ENCODE results near the gene ARHGEF28.

ARHGEF28 gene

GRCh38 chr5:73655521-73656160 is 29.6 kb downstream of the ARHGEF28 start:
- no peak for DNase-seq (ENCODE audit: low read depth, low spot score)

DNA sequence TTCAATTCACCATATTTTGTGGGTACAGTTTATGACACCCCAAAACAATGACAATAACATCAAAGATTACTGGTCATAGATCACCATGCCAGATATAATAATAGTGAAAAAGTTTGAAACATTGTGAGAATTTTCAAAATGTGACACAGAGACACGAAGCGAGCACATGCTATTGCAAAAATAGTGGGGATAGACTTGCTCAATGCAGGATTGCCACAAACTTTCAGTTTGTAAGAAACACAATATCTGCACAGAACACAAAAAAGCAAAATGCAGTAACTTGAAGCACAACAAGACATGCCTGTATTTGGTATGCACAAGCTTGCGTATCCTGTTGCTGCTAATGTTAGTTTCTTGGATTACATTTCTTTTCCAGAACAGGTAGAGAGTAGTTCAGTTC is 35.8 kb downstream of the ARHGEF28 start:
- no peak for DNase-seq (ENCODE audit: low read depth, low spot score)

DNA sequence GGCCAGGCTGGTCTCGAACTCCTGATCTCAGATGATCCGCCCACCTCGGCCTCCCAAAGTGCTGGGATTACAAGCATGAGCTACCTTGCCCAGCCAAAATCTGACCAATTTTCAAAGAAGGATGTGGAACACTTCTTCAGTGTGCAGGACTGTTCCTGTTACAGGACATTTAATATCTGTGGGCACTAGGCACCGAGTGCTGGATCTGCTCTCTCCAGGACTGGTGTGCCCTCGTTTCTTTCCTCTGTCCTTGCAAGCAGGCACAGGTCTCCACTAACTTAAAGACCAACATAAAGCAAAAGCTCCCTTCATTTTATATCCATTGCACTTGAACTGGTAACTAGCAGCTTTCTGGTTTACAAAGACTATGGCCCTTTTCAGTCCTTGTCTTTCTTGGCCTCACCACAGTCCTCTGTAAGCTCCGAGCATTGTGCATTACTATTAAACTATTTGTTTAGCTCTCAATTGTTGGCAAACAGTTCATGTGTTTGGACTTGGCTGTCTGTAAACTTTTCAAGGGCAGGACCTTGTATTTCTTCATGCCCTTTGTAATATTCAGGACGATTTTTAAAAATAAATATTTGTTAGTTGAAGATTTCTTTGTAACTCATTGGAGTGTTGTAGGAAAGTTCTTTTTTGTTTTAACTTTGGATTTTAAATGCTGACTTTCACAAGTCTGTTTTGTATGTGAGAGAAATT is 37.3 kb downstream of the ARHGEF28 start:
- DNase-seq (ENCODE audit: low read depth, low spot score): no peak

DNA sequence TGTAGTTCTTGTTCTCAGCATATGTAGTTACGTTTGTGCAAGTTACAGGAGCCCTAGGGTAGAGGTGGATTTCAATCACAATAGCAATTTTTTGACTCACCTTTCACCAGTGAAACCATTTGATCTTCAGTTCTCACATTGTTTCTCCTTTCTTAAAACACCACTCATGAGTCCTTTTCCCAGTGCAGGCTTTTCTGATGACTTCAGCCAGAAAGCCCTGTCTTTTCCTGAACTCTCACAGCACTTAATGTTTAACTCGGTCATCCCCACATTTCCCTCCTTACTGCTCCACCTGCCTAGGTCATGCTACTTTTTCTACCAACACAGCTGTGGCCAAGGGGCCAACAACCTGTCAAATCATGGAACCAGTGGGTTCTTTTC is 37.9 kb downstream of the ARHGEF28 start:
- no peak for DNase-seq (ENCODE audit: low read depth, low spot score)

GRCh38 chr5:73664796-73665195 is 38.8 kb downstream of the ARHGEF28 start:
- no peak for DNase-seq (ENCODE audit: low read depth, low spot score)

GRCh38 chr5:73666891-73667290 is 40.9 kb downstream of the ARHGEF28 start:
- no peak for DNase-seq (ENCODE audit: low read depth, low spot score)

- no peak for DNase-seq (ENCODE audit: low read depth, low spot score)
These were observed 42.0 kb downstream of the ARHGEF28 start for GRCh38 chr5:73668017-73668416.

DNA sequence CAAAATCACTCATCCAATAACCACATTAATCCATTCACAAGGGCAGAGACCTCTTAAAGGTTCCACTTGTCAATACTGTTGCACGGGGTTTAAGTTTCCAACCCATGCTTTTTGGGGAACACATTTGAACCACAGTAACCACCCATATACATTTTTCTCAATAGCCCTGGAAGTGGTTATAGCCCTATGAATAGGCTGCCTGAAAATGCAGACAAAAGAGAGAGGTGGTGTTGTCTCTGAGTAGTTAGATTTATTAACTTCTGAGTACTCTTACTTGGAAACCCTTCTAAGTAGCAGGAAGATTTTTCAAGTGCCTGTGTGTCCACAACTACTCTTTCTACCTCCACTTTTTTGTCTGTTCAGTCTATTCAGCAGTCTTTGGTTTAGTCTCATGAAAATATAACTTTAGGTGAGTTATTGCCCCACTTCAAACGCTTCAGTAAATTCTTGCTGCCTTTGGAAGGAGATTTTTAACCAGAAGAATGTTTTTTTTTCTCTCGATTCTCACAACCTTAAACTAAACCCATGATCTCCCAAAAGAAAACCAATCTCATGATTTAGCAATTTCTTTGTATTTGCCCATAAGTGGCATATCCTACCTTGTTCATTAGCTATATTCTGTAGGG is 42.6 kb downstream of the ARHGEF28 start:
- DNase-seq (ENCODE audit: low read depth, low spot score): no peak

GRCh38 chr5:73670731-73671130 is 44.7 kb downstream of the ARHGEF28 start:
- no peak for DNase-seq (ENCODE audit: low read depth, low spot score)

DNA sequence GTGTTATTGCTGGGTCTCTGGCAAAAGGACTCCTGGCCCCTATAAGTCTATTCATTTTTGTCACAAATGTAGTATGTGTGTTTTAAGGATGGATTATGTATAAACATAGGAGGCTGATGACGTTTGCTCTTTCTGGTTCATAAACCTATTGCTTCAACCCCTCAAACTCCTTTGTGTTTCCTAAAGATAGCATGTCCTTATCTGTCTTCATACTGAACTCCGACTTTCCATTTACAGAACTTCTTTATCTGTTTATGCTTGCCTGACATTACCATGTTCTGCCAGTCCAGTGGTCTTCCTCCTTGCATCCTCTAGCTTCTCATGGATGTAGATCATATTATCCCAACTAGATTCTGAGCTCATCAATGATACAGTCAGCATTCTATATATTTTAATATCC is 46.1 kb downstream of the ARHGEF28 start:
- DNase-seq (ENCODE audit: low read depth, low spot score): no peak

DNA sequence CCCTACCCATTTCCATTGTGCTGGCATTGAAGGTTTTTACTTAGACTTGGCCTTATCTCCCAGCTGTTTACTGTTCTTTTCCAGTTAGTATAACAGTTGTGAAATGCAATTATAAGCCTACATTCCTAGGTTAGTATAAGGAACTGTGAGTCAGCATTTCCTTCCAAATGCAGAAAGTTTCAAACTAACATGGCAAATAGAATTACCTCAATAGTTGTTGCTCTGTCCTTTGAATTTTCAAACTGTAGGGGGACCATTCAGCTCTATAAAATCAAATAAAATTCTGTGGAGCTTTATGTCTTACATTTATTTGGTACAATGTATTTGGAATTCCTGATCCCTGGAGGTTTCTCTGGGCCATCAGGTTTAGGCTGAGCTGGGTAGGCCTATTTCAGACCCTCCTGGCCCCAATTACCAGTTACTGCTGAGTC is 47.2 kb downstream of the ARHGEF28 start:
- no peak for DNase-seq (ENCODE audit: low read depth, low spot score)

- DNase-seq (ENCODE audit: low read depth, low spot score): no peak
These were observed 48.6 kb downstream of the ARHGEF28 start for GRCh38 chr5:73674669-73675004.

DNA sequence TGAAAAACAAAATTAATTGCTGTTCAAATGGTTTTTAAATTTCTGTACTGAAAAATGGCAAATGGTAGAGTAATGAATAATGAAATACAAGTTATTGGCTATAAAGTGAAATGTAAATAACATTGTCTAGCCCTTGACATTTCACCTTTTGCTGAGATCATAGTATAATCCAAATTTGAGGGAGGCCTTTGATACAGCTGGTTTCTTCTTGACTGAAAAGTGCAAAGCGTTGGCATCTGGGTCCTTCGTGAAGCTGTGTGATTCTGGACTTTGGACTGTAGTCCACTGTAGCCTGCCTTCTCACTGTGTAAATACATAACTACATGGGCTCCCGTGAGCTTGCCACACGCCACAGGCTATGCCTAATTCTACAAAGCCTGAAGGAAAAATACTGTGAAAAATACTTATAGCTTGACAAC is 52.3 kb downstream of the ARHGEF28 start:
- no peak for DNase-seq (ENCODE audit: low read depth, low spot score)

DNA sequence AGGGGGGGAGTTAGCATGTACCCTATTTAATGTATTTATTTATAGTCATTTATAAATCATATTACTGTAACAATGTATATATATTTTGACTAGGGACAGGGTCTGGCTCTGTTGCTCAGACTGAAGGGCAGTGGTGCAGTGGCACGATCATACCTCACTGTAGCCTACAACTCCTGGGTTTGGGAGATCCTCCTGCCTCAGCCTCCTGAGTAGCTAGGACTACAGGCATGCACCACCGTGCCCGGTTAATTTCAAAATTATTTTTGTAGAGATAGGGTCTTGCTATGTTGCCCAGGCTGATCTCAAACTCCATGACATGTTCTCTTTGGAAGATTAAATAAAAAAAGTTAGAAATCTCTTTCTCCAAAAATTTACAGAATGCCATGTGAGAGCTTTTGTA is 52.8 kb downstream of the ARHGEF28 start:
- no peak for DNase-seq (ENCODE audit: low read depth, low spot score)

GRCh38 chr5:73682176-73682575 is 56.2 kb downstream of the ARHGEF28 start:
- no peak for DNase-seq (ENCODE audit: low read depth, low spot score)

DNA sequence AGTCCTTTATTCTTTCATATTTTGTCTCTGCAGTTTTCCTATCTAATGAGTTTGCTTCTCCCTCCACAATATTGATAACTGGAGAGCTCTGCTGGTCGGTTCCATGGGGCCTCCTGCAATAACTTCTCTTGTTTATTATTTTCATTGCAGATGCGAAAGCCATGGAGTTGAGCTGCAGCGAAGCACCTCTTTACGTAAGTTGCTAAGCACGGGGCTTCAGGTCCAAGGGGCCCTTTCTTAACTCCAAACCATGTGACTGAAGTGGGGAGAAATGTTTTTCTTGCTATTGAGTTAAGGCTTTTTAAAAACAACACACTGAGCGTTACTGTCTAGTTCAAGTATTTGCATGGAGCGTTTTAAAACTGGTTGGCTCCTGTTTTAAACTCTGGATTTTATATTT is 58.7 kb downstream of the ARHGEF28 start:
- DNase-seq (ENCODE audit: low read depth, low spot score): no peak

DNA sequence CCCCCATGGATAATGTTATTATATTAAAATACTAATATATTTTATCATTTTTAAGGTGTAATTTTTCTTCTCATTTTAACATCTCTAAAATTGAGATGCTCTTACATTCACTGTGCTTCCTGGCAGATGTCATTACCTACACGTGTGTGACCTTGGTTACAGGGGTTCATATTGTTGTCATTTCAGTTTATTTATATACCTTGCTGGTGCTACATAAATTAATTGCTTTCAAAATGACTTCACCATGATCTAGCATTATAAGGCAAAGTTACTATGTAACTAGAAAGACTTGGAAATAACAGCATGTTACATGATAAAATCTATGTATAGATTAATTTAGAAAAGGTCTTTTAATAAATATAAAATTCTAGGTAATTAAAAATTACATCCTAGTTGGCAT is 60.9 kb downstream of the ARHGEF28 start:
- no peak for DNase-seq (ENCODE audit: low read depth, low spot score)

GRCh38 chr5:73687357-73687756 is 61.4 kb downstream of the ARHGEF28 start:
- DNase-seq (ENCODE audit: low read depth, low spot score): no peak

DNA sequence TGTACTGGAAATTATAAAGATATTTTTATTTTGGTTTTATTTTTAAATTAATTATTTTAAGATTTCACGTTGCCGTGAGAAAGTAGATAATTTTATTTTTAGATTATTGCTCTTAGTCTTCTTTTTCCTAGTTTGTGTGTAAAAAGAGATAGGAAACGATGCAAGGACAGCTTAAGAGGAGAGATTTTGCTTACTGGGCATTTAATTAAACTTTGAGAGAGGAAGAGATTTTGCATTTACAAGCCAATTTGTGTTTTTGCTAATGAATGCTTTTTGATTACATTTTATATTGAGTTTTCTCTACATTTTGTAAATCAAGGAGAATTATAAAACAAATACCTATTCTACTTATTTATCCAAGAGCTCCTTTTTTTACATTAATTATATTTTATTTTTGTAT is 64.0 kb downstream of the ARHGEF28 start:
- DNase-seq (ENCODE audit: low read depth, low spot score): no peak

DNA sequence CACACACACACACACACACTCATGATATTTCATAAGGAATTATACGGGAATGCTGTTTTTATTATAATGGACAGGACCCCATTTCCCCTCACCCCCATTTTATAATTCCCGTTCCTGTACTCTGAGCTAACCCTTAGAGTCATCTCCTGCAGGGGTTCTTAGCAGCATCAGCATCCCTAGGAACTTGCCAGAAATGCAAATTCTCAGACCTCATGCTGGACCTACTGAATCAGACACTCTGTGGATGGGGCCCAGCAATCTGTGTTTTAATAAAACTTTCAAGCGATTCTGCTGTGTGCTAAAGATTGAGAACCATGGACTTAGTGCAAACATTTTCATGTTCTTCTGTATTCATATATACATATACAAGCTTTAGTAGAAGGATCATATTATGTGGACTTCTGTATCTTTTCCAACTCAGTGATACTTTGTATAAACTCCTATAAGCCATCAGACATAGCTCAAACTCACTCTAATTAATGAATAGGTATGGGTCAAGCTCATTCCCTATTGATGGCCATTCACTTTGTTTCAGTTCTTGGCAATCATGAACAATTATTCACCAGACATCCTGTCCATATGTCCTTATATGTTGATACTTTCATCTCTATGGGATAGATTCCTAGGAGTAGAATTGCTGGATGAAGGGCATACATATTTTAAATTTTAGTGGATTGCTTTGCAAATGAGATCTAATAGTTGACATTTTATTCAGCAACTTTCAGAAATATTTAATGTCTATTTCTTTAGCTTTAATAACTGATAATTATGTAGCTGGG is 65.5 kb downstream of the ARHGEF28 start:
- DNase-seq (ENCODE audit: low read depth, low spot score): no peak

GRCh38 chr5:73692166-73692640 is 66.2 kb downstream of the ARHGEF28 start:
- peak; percentile 83 for DNase-seq (ENCODE audit: low read depth, low spot score)

GRCh38 chr5:73692981-73693380 is 67.0 kb downstream of the ARHGEF28 start:
- no peak for DNase-seq (ENCODE audit: low read depth, low spot score)
